ENCODE results near the gene ARL15.

GRCh38 chr5:54360089-54360488 is 49.7 kb upstream of the ARL15 start:
- TF ChIP-seq CTCF (IDR thresholded peaks at IDR 0.05) (no peak), POLR2A (IDR thresholded peaks at IDR 0.05) (no peak)
